GM19023 (cell line): ENCODE data around the gene UNG.
"Not testable (repeated sequence)": the region's sequence is repeated elsewhere in the genome, so short reads cannot be mapped to it uniquely, and the experiment has no call there.

Experiments used
- ATAC-seq: cut with Tn5 transposase; IDR thresholded peaks from one replicate; pipeline ENCODE4 v1.9.1; 2021; ENCODE audit warnings: mild to moderate bottlenecking, moderate library complexity; ENCODE audit not compliant: unreplicated experiment

Gene UNG

DNA sequence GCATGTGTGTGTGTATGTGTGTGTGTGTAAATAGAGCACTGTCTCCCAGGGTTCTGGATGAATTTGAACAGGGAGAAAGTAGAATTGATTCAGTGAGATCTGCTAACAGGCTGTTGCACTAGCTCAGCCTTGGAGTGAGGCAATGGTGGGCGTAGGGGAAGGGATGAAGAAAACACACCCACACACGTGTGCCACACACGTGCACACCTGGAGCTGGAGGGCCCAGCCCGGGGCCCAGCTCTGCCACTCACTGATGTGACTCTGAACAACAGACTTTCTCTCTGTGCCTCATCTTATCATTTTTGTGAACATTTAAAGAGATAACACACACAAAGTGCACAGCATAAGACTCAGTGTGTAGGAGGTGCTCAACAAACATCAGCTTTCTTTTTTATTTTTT, 23.2 kb downstream of the UNG start:
- ATAC-seq: no peak

DNA sequence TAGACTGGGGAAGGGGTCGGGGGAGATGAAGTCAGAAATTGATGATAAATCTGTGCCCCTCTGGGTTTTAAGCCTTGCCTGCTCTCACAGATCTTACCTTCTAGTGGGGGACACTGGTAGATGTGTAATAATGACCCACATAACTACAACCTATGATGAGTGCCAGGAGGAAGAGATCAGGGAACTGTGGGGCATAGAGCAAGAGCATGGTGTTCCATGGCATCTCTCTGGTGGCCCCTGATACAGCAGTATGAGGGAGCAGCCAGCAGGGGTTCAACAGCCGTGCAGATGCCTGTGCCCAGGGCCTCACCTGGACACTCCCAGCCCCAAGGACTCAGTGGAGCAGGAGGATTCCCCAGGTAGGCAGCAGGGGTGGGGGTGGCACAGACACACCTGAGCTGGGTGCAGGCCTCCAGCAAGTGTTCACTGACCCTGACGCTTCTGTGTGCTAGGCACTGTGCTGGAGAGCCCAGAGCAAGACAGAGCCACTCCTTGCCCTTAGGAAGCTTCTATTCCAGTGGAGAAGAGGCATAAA, 24.0 kb downstream of the UNG start:
- ATAC-seq: no peak

DNA sequence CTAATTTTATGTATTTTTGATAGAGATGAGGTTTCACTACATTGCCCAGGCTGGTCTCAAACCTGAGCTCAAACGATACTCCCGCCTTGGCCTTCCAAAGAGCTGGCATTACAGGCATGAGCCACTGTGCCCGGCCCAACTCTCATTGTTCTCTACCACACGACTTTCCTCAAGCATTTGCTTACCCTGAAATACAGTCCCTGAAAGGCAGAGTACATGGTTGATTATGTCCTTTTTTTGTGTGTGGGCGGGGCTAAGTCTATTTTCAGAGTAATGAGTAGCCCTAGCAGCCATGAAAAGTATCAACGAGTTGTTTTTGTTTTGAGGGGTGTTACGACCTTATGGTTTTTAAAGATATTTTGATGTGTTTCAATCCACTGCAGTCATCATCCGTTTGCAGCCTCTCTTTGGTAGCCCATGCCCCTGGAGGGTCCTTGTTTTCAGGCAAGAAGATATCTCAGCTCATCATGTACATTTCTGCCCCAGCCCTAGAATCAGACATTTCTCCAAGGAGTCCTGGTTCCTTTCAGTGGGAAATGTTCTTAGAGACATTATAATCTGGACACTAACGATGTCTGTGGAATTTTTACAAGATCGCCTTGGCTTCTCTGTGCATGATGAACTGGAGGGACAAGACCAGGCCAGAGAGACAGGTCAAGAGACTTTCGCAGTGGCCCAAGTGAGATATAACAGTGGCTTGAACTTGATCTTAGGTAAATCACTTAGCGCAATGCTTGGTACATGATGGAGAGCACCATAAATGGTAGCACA, 27.7 kb downstream of the UNG start:
- no peak for ATAC-seq

DNA sequence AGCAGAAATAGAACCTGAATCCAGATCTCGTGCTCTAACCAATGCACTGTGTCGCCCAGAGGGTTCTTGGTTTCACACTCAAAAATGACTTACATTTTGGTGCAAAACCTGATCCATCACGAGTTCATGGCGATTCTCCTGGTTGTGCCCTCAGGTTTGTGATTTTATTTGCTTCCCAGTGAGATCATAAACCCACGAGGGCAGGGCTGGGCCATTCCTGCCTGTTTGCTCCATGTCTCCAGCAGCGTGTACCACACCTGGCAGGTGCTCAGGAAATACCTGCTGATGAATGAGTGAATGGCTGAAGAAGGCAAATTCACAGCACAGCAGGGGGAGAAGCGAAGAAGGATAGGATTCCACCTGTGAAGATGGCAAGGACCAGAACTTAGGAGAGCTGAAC, 28.4 kb downstream of the UNG start:
- ATAC-seq: no peak

DNA sequence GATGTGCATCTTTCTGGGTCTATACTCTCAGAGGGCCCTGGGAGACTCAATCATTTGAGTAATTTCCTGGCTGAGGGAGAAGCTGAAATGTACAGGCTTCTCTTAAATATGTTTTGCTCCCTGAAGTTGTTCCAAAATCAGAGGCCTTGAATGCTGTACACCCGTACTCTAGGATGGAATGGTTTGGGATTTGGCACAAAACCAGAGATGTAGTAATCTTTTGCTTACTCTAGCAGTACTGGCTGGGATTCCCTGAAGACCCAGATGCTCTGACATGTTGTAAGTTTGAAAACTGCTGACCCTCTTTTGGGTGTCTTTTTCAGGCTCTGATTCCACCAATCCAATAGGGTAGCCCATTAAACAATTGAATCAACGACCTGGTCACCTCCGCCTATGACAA, 29.4 kb downstream of the UNG start:
- ATAC-seq: no peak

DNA sequence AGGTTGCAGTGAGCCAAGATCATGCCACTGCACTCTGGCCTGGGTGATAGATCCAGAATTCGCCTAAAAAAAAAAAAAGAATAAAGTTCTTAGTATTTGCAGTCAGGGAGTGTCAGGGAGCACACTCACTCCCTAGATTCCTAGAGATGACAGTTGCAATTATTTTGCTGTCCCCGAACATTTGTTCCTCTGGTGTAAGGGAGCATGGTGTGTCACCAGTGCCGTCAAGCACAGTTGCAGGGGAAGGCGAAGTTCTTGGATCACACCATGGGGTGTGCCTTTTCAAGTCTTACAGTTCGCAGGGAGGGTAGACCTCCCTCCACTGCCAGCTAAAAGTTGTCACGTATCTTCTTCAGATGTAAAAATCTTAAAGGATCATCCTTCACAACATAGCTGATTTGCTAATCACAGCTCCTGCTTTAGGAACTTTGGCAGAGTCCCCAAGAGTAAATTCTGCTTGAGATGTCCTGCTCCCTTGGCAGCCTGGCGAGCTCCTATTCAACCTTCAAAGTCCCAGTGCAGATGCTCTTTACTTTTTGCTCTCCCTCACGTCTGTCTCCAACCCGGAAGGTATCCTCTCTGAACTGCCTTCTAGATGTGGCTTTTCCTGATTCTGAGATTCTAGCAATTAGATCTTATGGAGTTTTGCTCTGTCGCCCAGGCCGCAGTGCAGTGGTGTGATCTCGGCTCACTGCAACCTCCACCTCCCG, 30.3 kb downstream of the UNG start:
- ATAC-seq: no peak

DNA sequence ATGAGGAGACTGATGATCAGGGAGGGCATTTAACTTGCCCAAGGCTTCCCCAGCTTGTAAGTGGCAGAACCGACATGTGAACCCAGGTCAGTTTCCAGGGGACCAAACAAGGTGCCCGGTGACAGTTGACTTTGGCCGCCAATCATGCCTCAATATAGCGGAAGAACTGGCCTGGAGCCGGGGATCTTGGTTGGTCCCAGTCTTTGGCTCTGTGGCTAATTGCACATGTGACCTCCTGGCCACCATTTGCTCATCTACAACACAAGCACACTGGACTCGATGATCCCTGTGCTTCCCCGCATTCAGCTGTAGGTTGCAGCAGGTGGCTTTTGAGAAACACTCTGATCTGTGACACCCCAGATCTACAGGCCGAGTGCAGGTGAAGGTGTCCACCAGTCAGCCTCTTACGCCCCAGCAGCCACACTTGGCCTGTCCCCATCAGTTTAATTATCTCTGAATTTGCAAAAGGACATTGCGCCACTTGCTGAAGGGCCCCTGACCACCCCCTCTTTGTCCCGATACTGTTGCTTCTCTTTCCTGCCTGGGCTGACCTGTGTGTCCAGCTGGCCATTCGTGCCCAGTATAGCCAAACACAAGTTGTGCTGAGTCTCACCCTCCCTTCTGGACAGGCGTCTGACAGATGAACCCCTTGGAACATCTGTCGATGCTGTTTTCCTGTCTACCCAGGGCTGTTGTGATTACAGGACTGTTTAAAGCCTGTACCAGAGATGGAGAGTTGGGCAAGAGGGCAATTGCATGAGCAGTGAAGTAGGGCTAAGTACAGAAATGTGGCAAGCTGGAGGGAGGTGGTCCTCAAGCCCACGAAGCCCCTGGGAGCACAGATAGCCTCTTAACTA, 33.1 kb downstream of the UNG start:
- ATAC-seq: no peak

DNA sequence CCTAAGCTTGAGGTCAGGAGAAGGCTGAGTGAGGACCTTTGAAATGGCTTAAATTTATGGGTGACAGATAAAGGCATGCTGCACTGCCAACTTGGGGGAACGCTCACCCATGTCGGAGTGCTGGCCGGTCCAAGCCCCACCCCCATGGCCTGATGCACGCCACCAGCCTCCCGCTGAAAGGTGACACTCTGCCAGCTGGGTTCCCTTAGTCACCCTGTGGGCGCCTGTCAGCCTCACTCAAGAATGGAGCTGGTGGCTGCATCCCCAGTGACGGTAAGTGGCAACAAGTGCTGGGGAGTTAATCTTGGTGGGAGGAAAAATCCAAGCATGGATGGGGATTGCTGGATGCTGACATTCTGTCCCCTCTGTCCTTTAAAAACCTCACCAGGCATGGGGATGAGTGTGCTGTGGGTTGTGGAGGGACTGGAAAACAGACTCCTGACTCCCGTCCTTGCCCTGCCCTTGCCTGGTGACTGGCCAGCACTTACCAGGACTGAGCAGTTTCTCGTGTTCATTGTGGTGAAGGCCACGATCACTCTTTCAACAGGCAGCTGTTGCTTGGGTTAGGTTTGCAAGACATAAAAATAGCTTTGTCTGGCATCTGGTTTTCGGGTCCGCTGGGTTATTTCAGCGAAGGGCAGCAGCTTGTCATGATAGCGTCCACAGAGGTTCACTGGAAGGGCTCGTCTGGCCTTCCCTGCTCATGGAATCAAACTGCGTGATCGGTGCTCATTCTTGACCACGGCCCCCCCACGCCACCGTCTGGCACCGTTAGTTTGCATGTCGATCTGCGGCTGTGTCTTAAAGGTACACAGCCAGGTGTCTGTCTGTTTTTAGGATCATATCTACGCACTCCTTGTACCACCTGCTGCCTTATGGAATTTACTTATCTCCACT, 34.0 kb downstream of the UNG start:
- ATAC-seq: no peak

DNA sequence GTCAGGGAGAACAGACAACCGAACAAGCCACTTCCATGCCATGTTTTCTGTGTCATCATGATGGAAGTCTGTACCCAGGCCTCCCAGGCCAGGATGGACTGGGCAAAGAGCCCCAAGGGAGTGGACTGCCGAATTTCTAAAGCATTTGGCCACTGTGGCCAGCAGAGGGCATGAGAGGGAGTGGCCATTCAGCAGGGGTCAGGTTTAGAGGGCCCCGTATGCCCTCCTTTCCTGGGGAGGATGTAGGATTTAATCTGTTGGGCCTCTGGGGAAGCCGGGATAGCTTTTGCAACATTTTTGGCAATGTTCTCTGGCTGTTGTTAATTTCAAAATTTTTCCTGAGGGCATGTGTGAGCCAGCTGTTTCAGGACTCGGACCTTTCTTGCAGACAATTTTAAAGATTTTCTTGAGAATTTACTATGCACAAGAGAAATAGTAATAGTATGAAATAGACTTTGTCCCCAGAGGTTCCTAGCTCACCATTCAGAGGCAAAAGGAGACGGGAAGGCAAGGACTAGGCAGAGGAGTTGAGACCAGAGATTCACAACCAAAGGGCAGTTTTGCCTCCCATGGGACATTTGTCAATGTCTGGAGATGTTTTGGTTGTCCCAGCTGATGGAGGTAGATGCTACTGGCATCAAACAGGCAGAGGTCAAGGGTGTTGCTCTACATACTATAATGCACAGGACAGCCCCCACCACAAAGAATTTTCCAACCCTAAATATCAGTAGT, 37.0 kb downstream of the UNG start:
- no peak for ATAC-seq

DNA sequence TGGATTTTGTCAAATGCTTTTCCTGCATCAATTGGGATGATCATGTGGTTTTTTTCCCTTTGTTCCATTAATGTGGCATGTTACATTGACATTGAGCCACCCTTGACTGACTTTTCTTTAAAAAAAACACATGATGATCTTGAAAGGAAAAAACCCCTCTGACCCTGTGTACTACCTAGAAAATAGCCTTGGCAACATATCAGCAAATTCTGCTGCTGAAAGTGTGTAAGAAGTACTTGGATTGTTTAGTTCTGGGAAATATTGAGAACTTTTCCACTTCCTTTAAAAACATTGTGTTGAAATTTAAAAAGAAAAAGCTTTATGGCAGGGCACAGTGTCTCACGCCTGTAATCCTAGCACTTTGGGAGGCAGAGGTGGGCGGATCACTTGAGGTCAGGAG, 39.7 kb downstream of the UNG start:
- ATAC-seq: no peak

DNA sequence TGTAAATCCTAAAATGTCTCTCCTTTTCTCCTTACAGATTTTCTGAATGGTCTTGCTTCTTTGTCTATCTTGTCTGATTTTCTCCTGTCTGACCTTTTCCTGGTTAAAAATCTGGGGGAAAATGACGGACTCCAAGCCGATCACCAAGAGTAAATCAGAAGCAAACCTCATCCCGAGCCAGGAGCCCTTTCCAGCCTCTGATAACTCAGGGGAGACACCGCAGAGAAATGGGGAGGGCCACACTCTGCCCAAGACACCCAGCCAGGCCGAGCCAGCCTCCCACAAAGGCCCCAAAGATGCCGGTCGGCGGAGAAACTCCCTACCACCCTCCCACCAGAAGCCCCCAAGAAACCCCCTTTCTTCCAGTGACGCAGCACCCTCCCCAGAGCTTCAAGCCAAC, 42.0 kb downstream of the UNG start:
- ATAC-seq: no peak

DNA sequence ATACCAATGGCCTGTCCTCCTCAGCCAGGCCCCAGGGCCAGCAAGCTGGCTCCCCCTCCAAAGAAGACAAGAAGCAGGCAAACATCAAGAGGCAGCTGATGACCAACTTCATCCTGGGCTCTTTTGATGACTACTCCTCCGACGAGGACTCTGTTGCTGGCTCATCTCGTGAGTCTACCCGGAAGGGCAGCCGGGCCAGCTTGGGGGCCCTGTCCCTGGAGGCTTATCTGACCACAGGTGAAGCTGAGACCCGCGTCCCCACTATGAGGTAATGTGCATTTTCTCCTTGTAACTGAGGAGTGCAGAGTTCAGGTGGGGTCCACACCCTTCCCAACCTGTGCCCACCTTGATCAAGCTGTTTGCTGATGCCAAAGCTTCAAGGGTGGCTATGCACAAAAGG, 42.4 kb downstream of the UNG start:
- ATAC-seq: no peak

DNA sequence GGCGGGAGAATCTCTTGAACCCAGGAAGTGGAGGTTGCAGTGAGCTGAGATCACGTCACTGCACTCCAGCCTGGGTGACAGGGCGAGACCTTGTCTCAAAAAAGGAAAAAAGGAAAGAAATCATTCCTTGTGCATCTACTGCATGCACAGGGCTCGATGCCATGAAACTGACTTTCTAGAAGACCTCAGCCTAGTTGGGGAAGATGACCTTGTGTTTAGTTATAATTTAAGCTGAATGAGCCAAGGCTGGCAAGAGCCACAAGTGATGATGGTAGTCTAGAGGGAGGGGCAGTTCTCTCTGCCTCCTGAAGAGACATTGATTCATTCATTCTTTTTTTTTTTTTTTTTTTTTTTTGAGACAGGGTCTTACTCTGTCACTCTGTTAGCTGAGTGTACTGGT, 43.2 kb downstream of the UNG start:
- ATAC-seq: no peak

DNA sequence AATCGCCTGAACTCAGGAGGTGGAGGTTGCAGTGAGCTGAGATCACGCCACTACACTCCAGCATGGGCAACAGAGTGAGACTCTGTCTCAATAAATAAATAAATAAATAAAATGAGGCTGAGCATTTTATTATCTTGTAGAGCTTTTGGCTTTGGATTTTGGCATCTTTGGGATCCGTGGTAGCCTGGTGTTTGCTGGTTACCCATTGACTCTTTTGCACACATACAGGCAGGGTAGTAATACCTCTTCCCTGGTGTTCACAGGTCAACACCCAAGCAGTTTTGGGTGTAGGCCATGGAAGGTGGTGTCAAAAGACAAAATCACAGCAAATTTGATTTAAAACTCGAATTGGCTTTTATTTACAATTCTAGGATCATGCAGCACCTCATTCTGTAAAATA, 46.8 kb downstream of the UNG start:
- ATAC-seq: no peak

DNA sequence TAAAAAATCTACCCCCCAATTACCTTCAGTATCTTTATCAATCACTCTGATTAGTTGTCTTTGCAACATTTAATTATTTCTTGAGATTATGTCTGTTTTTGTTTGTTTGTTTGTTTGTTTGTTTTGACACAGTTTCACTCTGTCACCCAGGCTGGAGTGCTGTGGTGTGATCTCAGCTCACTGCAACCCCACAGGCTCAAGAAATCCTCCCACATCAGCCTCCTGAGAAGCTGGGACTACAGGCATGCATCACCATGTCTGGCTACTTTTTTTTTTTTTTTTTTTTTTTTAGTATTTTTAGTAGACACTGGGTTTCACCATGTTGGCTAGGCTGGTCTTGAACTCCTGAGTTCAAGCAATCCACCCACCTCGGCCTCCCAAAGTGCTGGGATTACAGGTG, 49.7 kb downstream of the UNG start:
- ATAC-seq: not testable (repeated sequence)

DNA sequence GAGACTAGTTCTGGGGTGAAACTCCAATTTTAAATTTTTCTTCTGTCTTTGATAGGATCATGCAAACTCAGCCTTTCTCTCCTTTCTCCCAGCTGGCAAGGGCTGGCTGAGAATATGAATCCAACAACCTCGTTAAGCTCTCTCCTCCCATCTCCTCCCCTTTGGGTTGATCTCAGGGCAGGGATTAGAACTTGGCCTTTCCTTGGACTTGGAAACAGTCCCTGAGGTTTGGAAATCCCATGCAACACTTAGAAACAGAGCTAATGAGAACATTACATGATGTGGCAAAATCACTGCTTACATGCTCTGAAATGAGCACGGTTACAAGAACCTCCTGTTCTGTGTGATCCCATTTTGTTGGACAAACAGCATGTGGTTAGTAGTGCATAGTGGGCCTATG, 50.6 kb downstream of the UNG start:
- no peak for ATAC-seq

DNA sequence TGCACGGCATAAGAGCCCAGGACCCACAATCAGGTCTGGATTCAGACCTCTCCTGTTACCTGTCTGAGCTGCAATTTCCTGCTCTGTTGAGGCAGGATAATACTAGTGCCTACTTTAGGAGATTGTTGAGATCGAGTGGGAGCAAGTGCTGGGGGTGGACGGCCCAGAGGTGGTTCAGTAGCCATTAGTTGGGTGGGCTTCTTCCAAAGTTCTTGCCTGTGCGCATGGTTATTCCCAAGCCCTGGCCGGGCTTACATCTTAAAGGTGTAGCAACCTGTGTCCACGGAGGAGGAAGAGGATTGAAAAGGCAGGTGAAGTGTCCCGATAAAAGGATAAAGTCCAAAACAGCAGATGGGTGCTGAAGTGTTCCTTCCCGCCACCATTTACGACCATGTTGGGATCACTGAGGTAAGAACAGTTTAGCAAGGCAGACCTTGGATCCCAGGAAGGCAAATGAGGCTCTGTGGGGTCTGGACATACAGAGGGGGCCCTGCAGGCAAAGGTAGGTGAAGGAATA, 52.8 kb downstream of the UNG start:
- ATAC-seq: no peak

DNA sequence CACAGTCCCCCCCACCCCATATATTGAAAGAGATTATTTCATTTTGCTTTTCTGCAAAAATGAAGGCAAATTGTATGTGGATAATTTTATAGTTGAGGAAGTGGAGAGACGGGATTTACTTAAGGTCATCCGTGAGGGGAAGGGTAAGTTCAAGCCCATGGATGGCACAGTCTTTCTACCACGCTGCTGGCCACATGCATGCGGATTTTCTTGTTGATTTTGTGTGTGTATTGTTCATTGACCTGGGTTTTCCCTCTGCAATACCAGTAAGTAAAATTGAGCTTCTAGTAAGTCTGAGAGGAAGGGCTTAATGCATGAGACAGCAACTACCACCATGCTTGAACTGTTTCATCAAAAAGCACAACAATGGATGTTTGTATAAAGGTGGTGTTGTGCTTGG, 54.1 kb downstream of the UNG start:
- ATAC-seq: no peak

DNA sequence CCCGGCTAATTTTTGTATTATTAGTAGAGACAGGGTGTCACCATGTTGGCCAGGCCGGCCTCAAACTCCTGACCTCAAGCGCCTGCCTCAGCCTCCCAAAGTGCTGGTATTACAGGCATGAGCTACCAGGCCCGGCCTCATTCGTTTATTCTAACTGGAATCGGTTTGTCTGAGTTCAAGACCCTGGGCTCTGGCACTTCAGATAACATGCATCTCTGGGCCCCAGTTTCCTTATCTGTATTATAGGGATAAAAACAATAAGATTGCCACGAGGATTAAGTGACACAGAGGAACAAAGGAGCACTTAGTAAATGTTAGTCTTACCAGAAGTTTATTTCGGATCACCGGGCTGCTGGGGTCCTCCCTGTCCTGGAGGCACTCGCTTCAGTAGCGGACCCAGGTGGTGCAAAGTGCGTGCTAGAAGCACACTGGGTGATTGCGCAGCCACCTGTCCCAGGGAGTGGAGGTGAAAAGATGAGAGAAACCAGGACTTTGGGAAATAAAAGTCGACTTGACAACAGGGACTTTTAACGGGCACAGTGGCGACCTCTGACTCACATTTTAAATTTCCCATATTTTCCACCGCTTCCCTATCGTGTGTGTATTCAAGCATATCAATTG, 56.5 kb downstream of the UNG start:
- ATAC-seq: no peak
